ENCODE measurements around the gene MMP25. TPM values are rescaled to one million over a fixed set of nuclear protein-coding genes. Genes with fewer than 3 reads are reported as not detected.
A peak's percentile ranks its signal among the peaks of the same experiment; 100 is the strongest.

The MMP25 gene
- total RNA-seq, 1 donor from 2014 or later, result 0.52 TPM

DNA sequence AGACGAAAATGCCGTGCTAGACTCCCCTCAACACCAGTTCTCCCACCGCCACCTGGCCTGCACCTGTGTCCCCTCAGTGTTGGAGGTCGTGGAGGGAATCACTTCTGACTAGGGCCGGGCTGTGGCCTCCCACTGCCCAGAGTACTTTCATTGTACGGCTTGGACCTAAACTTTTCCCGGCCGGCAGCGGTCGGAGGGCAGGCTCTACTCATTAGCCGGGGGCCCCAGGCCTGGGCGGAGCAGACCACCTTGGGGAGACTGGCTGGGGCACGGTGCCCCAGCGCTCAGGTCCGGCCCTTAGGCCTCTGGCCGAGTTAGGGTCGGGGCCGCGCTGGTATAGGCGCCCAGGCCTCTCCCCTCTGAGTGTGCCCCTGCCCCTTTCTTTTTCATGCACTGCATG is 29.0 kb upstream of the MMP25 start:
- no peak for TF ChIP-seq CTCF (conservative IDR thresholded peaks at IDR 0.05; ENCODE audit: low read depth, low read length)
- no peak overlapping the region for H3K4me3 ChIP-seq (ENCODE audit: low read depth, low read length)
- DNase-seq (ENCODE audit: low read depth), result no peak

- H3K4me3 ChIP-seq (ENCODE audit: low read depth, low read length), result no peak within 1 kb of the TSS
- no peak for DNase-seq (ENCODE audit: low read depth)
- peak; percentile 43 for TF ChIP-seq CTCF (conservative IDR thresholded peaks at IDR 0.05; ENCODE audit: low read depth, low read length)
These were observed 28.4 kb upstream of the MMP25 start, which contains the start of gene CLDN6 for GRCh38 chr16:3017794-3018506. TSS of gene CLDN6 (minus strand) at chr16:3018183. CDS start at chr16:3016021, 2,162 bp downstream.

GRCh38 chr16:3019594-3020246 is 26.6 kb upstream of the MMP25 start:
- no peak for DNase-seq (ENCODE audit: low read depth)
- TF ChIP-seq CTCF (conservative IDR thresholded peaks at IDR 0.05; ENCODE audit: low read depth, low read length), result no peak

GRCh38 chr16:3020247-3020603 is 26.1 kb upstream of the MMP25 start, which contains the start of gene TNFRSF12A:
TSS of gene TNFRSF12A (plus strand) at chr16:3020368. CDS start at chr16:3020398, 30 bp downstream.
- peak within 1 kb of the TSS; percentile 96 for H3K4me3 ChIP-seq (ENCODE audit: low read depth, low read length)
- no peak for DNase-seq (ENCODE audit: low read depth)
- no peak for TF ChIP-seq CTCF (conservative IDR thresholded peaks at IDR 0.05; ENCODE audit: low read depth, low read length)

More at GRCh38 chr16:3019594-3020246, 26.6 kb upstream of the MMP25 start:
- H3K4me3 ChIP-seq (ENCODE audit: low read depth, low read length), result peak overlapping the region; percentile 96

DNA sequence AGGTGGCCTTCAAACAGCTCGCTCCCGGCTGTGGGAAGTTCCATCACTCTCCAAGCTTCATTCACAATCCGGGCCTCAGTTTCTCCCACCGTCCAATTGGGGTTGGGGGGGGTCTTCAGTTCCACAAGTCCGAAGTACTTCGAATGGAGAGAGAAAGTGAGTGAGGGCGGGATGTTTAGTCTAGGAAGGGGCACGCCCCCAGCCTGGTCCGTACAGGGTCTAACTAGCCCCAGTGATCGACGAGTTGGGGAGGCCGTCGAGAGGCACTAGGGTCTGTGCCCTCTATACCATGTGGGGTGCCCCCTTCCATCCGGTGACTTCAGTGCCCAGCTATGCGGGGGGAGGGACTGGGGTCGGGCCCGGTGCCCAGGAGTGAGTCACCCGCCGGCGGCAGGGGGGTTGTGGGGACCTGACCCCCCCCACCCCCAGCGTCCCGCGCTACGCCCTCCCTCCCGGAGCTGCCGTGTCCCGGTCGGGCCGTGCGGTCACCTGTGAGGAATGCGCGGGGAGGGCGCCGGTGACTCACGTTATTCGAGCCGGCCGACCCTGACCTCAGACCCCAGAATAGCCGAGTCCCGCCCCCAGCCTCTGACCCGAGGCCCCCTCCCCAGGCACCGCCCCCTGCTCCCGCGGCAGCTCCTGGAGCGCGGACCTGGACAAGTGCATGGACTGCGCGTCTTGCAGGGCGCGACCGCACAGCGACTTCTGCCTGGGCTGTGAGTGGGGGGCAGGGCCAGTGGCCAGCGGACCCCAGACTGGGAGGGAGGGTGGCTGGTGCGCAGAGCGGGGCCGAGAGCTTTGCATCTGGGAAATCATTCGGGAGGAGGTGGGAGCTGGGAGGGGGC is 25.5 kb upstream of the MMP25 start:
- TF ChIP-seq CTCF (conservative IDR thresholded peaks at IDR 0.05; ENCODE audit: low read depth, low read length), result no peak
- H3K4me3 ChIP-seq (ENCODE audit: low read depth, low read length), result peak overlapping the region; percentile 96
- peak; percentile 31 for DNase-seq (ENCODE audit: low read depth)

DNA sequence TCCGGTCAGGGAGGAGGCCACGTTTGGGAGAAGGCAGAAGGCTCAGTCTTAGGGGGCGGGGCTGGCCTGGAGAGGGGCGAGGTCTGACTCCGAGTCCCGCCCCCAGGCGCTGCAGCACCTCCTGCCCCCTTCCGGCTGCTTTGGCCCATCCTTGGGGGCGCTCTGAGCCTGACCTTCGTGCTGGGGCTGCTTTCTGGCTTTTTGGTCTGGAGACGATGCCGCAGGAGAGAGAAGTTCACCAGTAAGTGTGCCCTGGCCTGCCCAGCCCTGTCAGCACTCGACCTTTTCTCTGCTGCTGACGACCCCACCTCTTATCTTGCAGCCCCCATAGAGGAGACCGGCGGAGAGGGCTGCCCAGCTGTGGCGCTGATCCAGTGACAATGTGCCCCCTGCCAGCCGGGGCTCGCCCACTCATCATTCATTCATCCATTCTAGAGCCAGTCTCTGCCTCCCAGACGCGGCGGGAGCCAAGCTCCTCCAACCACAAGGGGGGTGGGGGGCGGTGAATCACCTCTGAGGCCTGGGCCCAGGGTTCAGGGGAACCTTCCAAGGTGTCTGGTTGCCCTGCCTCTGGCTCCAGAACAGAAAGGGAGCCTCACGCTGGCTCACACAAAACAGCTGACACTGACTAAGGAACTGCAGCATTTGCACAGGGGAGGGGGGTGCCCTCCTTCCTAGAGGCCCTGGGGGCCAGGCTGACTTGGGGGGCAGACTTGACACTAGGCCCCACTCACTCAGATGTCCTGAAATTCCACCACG is 24.7 kb upstream of the MMP25 start:
- peak; percentile 38 for TF ChIP-seq CTCF (conservative IDR thresholded peaks at IDR 0.05; ENCODE audit: low read depth, low read length)
- DNase-seq (ENCODE audit: low read depth), result peak; percentile 64
- peak overlapping the region; percentile 96 for H3K4me3 ChIP-seq (ENCODE audit: low read depth, low read length)
